ENCODE data around the gene PICALM.
"Not testable (repeated sequence)": the region's sequence is repeated elsewhere in the genome, so short reads cannot be mapped to it uniquely, and the experiment has no call there.

Gene PICALM

DNA sequence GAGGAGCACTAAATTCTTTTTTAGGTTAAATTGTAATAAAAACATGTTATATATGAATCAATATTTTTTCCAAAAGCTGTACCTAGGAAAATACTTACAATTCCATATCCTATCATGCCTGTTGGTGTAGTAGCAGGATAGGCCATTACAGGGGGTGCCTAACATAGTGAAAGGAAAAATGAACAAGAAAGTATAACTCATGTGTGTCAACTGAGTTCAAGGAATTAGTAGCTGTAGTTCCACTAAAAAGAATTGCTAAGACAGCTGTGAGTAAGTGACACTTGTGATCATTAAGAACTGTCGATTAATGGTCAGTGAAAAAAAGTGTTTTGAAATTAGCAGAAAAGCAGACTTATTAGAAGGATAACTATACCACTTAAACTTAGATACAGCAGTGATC lies 92.4 kb downstream of the PICALM start:
- no peak for DNase-seq (ENCODE audit: low read depth in 2 of 2)

DNA sequence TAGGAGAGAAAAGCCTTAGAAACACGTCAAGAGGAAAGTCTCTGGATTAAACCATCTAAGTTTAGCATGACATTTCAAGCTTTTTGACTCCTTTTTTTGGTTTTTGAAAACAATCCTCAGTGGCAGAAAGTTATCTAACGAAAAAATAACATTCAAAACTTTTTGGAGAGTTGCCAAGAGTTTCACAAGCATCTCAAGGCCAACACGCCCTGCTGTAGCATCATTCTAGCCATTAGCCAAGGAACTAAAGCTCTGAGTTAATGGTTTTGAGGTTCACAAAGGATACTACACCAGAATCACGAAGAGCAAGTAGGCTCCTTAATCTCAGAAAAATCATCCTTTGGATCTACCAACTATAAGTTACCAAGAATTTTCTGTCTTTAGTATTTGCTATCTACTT lies 94.8 kb downstream of the PICALM start:
- no peak for DNase-seq (ENCODE audit: low read depth in 2 of 2)

DNA sequence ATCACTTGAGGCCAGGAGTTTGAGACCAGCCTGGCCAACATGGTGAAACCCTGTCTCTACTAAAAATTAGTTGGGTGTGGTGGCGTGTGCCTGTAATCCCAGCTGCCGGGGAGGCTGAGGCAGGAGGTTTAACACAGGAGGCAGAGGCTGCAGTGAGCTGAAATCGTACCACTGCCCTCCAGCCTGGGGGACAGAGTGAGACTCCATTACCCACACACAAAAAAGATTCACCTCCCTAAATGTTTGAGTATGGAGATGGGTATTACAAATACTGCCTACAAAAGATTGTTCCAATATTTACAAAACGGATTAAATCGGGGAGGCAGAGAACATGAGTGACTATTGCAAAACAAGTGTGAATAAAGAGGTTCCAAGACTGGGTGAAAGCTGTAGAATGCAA lies 98.3 kb downstream of the PICALM start:
- DNase-seq (ENCODE audit: low read depth in 2 of 2), result no peak

DNA sequence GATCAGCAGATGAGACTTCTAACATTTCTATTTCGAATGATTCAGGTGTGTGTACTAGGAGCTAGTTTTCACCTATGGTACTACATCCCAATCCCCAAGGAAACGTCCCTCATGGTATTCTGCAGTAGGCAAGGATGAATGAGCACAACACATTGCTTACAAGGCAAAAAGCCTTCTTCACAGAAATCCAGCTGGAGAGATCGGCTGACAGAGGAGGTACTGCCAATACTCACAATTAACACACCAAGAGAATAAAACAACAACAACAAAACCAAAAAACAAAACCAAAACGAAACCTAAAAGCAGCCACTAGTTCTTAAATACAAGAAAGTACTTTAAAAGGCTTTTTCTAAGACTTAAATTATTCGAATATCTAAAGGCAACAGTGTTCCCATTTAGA lies 101.4 kb downstream of the PICALM start:
- DNase-seq (ENCODE audit: low read depth in 2 of 2), result no peak

DNA sequence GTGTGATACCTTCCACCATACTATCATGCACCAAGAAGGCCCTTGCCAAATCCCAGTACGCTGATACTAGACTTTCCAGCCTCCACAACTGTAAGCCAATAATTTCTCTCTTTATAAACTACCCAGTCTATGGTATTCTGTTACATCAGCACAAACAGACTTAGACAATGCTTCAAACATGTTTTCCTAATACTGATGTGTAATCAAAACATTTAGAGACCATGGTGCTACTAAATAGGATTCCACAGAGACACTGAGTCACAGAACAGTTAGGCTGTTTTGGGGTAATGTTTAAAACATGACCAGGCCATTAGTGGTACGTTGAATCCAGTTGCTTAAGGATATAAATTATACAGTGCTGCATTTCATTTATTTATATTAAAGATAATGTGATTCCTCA lies 103.7 kb downstream of the PICALM start:
- no peak for DNase-seq (ENCODE audit: low read depth in 2 of 2)

DNA sequence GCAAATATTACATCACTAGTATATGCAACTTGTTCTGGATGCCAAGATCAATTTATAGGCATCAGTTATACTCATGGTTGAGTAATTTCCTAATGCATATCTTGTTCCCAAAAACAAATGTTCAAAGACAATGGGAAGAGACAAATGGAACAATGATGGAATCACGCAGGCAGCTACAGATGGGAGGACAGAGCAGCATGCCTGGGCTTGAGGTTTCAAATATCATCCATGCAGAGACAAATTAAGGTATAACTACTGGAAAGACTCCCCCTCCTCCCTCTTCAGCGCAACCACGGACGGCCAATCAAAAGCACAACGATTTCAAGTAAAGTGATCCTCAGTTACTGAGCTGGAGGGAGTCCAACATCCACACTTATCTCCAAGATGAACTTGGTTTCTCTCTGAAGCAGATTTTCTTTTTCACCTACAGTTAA lies 106.9 kb downstream of the PICALM start:
- peak; percentile 29 to 44 for DNase-seq (ENCODE audit: low read depth in 2 of 2)

DNA sequence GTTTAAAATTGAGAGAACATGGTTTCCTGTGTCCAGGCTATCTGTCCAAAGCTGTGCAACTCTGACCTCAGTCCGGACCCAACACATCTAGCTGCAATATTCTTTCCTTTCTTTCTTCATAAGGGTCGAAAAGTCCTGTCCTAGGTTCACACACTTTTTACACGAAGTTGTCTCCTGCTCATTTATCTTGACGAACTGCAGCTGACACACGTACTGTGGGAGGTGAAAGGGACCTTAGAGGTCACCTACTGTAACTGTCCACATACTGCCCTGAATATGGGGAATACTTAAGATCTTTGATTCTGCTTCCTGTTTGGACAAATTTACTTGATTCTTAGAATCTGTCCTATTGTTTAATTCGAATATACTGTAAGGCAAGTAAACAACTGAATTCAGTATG lies 107.8 kb downstream of the PICALM start:
- DNase-seq (ENCODE audit: low read depth in 2 of 2), result no peak

DNA sequence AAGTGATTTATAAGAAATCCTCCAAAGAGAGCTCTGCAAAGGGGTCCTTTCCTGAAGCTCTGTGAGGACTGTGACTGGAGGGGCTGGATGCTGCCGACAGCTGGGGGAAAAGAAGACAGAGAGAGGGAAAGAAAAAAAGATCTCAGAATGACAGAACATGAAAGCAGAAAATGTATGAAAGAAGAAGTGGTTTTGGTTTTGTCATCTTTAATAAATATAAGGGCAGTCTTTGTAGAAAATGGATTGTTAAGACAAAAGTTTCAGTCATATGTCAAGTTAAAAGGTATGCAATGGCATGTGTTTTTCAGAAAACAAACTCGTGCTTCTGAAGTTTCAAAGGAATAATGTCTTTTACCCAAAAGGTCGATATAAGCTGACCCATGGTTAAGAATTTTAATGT lies 108.2 kb downstream of the PICALM start:
- DNase-seq (ENCODE audit: low read depth in 2 of 2), result no peak

DNA sequence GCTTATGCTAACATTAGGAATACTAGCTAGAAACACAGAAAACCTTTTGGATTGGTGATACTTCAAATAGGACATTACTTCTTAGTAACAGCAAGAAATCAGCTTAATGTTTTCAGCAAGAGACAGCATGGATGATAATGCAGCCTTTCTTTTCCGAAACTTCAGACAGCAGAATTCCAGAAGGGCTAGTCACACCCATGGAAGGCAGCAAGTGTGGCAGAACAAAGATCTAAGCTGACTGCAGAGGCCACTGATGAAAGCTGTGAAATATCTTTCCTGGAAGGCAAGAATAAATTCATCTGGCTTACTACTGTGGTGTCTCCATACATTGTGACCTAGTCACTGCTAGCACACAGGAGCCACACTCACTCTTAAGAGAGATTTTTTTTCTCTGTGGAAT lies 113.4 kb downstream of the PICALM start:
- peak; percentile 76 to 77 for DNase-seq (ENCODE audit: low read depth in 2 of 2)

DNA sequence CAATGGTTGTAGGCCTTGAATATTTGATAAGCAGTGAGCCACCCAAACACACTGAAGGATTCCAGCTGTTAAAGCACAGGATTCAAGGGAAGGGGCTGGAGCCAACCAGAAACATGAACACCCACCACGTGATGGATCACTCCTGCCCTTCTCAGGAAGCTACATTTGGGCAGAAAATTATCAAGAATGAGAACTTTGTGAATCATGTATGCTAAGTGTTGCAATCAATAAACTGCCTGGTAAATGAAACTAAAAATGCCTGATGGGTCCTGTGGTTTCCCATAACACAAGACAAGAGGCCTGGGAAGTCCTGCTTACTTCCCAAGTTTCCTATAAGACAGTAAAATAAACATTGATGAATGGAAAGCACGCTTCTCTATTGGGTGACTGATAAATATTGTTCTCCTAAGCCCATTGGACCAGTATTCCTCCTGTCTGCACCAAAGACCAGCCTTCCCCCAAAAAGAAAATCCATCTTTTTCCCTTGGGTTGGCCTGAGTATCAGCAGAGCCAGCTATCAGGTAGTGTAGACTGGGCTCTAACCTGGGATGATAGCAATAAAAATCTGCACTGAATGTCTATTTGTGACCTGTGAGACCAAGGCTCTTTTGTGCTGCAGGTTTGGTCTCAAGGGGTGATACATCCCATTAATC lies 115.3 kb downstream of the PICALM start:
- no peak for DNase-seq (ENCODE audit: low read depth in 2 of 2)

DNA sequence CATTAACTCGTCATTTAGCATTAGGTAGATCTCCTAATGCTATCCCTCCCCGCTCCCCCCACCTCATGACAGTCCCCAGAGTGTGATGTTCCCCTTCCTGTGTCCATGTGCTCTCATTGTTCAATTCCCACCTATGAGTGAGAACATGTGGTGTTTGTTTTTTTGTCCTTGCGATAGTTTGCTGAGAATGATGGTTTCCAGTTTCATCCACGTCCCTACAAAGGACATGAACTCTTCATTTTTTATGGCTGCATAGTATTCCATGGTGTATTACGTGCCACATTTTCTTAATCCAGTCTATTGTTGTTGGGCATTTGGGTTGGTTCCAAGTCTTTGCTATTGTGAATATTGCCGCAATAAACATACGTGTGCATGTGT lies 116.8 kb downstream of the PICALM start:
- DNase-seq (ENCODE audit: low read depth in 2 of 2), result not testable (repeated sequence)

DNA sequence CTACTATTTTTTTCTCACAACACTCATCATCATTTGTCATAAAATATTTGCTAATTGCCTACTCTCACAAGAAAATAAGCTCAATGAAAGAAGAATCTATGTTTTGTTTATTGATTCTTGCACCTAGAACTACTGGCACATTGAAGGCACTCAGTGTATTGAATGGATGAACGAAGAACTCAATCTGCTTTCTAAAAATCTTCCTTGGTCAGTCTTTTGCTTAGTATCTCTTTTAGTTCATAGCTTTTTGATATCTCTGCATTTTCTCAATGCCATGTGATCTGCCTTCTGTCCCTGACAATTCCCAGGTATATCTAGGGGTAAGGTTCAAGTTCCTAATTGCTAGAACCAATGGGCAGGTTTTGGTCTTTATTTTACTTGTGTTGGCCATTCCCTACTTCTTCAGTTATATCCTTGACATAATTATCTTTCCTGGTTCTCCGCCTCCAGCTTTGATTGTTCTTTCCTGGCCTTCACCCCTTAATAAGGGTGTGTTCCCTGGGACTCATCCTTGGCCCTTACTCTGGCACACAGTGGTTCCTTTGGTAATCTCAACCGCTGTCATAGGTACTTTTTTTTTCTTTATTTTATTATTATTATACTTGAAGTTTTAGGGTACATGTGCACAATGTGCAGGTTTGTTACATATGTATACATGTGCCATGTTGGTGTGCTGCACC lies 117.3 kb downstream of the PICALM start:
- DNase-seq (ENCODE audit: low read depth in 2 of 2), result no peak

DNA sequence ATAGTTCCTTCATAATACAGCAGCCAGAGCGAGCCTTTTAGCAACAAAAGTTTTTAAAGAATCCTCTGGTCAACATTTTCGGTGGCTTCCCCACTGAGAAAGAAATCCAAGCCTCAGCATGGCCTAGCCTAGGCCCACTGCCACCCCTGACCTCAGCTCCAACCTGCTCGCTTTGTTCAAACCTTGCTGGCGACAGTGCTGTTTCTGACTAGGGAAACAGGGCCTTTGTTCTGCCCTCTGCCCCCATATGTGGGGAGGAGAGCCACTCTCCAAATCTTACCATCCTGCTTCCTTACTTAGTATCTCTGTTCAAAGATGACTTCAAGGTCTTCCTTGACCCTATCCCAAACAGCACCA lies 117.9 kb downstream of the PICALM start:
- no peak for DNase-seq (ENCODE audit: low read depth in 2 of 2)

DNA sequence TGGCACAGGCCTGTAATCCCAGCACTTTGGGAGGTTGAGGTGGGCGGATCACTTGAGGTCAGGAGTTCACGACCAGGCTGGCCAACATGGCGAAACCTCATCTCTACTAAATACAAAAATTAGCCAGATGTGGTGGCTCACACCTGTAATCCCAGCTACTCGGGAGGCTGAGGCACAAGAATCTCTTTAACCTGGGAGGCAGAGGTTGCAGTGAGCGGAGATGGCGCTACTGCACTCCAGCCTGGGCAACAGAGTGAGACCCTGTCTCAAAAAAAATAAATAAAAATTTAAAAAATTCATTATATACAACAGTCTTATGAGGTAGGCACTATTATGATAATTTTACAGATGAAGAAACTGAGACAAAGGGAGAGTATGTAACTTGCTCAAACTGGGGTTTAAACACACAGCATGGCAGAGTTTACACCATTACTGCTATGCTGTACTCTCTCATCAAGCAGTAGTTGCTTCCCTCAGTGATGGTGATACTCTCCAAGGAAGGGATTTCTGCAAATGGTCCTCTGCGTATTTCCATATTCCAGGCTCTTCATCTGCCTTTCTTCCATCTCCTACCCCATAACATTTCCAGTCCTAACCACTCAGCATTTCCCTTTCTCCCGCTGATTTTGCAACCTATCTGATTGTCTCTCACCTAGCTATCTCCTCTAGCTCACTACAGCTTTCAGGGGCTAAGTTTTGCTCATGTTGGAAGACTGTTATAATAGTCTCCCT lies 118.4 kb downstream of the PICALM start:
- no peak for DNase-seq (ENCODE audit: low read depth in 2 of 2)

DNA sequence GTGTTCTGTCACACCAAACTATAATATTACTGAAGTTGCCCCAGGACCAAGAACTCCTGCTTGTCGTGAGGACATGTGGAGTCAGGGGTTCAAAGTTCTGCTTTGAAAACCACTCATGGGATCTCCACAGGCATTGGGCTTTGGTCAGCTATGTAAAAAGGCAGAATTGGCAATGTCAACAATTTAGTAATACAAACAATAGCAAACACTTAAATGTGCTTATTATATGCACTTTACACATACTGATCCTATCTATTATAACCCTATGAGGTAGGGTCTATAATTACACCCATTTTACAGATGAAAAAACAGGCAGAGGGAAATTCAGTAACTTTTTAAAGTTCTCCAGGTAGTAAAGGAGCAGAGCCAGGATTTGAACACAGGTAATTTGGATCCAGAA lies 119.1 kb downstream of the PICALM start:
- no peak for DNase-seq (ENCODE audit: low read depth in 2 of 2)

DNA sequence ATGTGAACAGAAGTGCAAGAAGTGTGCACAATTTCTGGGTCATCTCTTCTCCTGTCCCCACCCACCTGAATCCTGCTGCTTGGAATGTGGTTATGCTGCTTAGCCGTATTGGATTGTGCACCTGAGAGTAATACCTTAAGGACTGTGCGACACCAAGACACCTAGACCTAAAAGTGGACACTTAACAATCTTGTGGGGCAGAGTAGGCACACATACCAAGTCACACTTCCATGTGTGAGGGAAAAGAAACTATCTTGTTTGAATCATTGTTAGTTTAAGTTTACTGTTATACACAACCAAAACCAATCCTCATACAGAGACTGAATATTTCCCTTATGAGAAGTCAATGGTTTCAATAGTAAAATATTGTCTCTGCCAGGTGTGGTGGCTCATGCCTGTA lies 120.0 kb downstream of the PICALM start:
- no peak for DNase-seq (ENCODE audit: low read depth in 2 of 2)

DNA sequence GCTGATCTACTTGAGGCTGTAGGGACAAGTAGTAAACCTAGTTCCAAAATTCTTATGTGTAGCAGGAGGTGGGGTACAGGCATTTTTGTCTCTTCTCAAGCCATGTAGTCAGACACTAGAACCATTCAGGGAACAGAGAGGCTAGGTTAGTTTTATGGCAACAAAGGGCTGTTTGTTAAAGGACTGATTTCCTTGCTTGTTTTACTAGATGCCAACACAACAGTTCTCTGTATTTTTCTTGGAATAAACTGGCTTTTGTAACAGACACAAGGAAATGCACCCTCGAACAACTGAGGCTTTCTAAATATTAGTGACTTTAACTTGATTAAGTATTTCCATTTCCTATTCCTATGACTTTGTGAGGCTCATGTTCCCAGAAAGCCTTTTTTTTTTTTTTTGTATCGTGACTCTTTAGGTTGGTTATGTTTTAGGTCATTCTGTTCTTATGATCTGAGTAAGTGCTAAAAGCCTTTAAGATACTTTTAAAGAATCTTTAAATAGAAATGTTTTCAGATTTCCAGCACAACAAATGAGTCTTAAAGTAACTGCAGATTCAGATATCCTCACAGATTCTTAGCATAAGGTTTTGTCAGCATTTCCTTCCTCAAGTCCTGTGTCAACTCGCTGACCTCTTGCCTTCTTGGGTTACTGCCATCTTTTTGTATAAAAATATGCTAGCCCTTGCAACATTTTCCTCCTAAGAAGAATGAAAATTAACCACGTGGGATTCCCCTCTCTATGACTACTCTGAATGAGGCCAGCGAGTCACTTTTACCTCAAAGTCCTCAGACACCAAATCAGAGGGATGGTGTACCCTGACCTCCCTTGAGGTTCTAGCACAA lies 121.2 kb downstream of the PICALM start:
- DNase-seq (ENCODE audit: low read depth in 2 of 2), result peak; percentile 70 to 72

DNA sequence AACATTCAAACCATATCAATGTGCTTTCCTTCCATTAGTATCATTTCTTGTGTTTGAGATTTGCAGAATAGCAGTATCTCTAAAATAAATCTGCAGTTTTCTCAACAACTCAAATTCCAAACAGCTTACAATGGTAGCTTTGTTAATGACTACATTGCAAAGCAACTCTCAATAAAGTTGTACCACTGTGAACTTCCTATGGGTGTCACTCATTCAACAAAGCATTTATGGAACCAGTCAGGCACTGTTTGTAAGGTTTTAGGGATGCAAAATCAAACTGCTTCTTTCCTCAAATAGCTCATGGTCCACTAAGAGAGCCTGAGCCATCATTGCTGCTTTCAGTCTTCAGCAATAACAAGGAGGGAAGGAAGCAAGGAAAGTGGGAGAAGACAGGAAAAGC lies 122.7 kb downstream of the PICALM start:
- DNase-seq (ENCODE audit: low read depth in 2 of 2), result no peak

DNA sequence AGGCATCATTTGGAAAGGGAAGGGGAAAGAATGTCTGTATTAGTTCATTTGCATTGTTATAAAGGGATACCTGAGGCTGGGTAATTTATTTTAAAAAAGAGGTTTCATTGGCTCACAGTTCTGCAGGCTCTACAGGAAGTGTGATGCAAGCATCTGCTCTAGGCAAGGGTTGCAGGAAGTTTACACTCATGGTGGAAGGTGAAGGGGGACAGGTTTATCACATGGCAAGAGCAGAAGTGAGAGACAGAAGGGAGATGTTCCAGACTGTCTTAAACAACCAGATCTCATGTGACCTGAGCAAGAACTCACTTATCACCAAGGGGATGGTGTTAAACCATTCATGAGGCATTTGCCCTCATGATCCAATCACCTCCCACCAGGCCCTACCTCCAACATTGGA lies 123.1 kb downstream of the PICALM start:
- no peak for DNase-seq (ENCODE audit: low read depth in 2 of 2)

DNA sequence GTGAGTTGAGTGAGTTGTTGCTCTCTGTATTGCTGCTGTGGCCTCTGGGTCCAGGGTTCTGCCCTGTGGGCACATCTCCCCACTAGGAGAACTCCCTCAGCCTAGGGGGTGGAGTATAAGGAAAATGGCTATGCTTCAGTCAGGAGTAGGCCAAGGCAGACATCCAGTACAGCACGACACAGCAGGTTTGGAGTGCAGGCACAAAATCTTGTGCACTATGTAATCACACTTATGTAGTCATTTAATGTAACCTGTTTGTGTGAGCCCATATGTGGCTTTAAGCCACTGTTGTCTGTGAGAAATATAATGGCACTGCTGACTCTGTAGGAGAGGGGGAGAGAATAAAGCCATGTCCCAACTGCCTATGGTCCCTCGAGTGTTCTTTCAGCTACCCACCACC lies 123.6 kb downstream of the PICALM start:
- no peak for DNase-seq (ENCODE audit: low read depth in 2 of 2)

DNA sequence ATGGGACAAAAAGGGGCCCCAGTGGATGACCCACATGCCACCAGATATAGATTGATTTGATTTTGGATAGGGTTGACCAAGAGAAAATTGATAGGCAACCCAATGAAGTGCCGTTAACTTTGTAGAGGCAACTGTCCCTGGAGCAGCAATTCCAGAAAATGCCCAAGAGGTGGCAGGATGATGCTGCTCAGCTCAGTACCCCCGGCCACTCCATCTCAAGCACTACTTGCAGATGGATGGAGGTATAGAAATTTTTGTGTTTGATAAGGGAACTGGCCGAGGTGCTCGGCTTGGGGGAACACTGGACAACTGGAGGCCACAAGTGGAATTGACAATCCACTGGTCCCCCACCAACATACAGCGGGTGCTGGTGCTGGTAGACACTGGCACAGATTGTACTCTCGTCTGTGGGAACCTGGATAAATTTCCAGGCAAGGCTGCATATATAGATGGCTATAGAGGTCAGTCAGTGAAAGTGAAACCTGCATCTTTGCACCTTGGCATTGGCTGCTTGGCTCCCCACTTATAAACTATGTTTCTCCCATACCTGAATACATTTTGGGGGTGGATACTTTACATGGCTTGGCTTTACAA lies 127.4 kb downstream of the PICALM start:
- peak in 1 of 2 experiments; percentile 18 for DNase-seq (ENCODE audit: low read depth in 2 of 2)
